DOHH2 (cell line): ENCODE measurements around the gene ARHGEF7.

Experiments used
- H3F3A ChIP-seq: fragments of 200-600 bp; sonication (generic), shearing (Covaris generic); 2 replicates; pipeline ENCODE4 v1.6.0; 2016; ENCODE audit warnings: antibody characterized with exemption, mild to moderate bottlenecking; ENCODE audit not compliant: control insufficient read depth, insufficient read depth
- H3K27ac ChIP-seq: fragments of 200-600 bp; sonication (generic); 2 replicates; pipeline ENCODE4 v1.5.1; 2014; ENCODE audit warnings: low read depth, mild to moderate bottlenecking, low read length, moderate library complexity
- H3K27me3 ChIP-seq: fragments of 200-600 bp; sonication (generic); 2 replicates; pipeline ENCODE4 v1.6.1; 2014; ENCODE audit warnings: mild to moderate bottlenecking, low read length, mixed read lengths; ENCODE audit not compliant: control insufficient read depth
- H3K36me3 ChIP-seq: fragments of 200-600 bp; sonication (generic); 2 replicates; pipeline ENCODE4 v1.6.1; 2014; ENCODE audit warnings: mild to moderate bottlenecking, low read length, moderate library complexity, mixed read lengths; ENCODE audit not compliant: control insufficient read depth
- H3K4me1 ChIP-seq: fragments of 200-600 bp; sonication (generic); 2 replicates; pipeline ENCODE4 v1.6.1; 2014; ENCODE audit warnings: mild to moderate bottlenecking, low read length, mixed read lengths; ENCODE audit not compliant: control insufficient read depth
- H3K4me2 ChIP-seq: fragments of 200-600 bp; sonication (generic); 2 replicates; pipeline ENCODE4 v1.6.0; 2014; ENCODE audit warnings: mild to moderate bottlenecking, low read length, moderate library complexity
- H3K4me3 ChIP-seq: fragments of 200-600 bp; sonication (generic); 2 replicates; pipeline ENCODE4 v1.5.1; 2014; ENCODE audit warnings: mild to moderate bottlenecking, low read length, mixed read lengths
- H3K79me2 ChIP-seq: fragments of 200-600 bp; sonication (generic); 2 replicates; pipeline ENCODE4 v1.6.1; 2014; ENCODE audit warnings: mild to moderate bottlenecking, low read length, mixed read lengths; ENCODE audit not compliant: control insufficient read depth
- H3K9me2 ChIP-seq: fragments of 200-600 bp; sonication (generic); replicated peaks from 2 replicates; pipeline ENCODE4 v1.6.1; 2014; ENCODE audit warnings: mild to moderate bottlenecking, low read length, mixed read lengths; ENCODE audit not compliant: control insufficient read depth
- H3K9me3 ChIP-seq: fragments of 200-600 bp; sonication (generic); 2 replicates; pipeline ENCODE4 v1.6.1; 2014; ENCODE audit warnings: antibody characterized with exemption, low read length, mixed read lengths; ENCODE audit not compliant: control insufficient read depth, insufficient read depth
- H4K20me1 ChIP-seq: fragments of 200-600 bp; sonication (generic); 2 replicates; pipeline ENCODE4 v1.6.0; 2014; ENCODE audit warnings: low read depth, mild to moderate bottlenecking, antibody characterized with exemption, low read length, moderate library complexity; ENCODE audit not compliant: control insufficient read depth, insufficient read depth
- EZH2phosphoT487 ChIP-seq: fragments of 200-600 bp; sonication (generic); IDR thresholded peaks from 2 replicates; pipeline ENCODE4 v1.6.1; 2017; ENCODE audit warnings: borderline replicate concordance, mild to moderate bottlenecking, antibody characterized with exemption, low read length, moderate library complexity, mixed read lengths
- TF ChIP-seq, protein P1 (sequence below): fragments of 200-600 bp; sonication (generic); IDR thresholded peaks from one replicate; pipeline ENCODE4 v1.5.1; 2014; ENCODE audit warnings: antibody characterized with exemption, mild to moderate bottlenecking, low read depth, low read length; ENCODE audit not compliant: poor library complexity, severe bottlenecking

Gene ARHGEF7

DNA sequence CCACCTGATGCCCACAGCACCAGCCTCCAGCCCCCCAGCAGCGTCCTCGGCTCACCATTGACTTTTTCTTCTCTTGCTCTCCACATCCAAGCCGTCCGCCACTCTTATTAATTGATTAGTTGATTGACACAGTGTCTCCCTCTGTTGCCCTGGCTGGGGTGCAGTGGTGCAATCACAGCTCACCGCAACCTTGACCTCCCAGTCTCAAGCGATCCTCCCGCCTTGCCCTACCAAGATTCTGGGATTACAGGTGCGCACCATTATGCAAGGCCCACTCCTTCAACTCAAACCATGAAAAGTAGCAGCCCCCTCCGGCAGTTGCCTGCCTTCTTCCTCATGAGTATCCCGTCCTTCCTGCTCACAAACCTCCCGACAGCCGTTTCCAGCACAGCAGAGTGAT is 204.4 kb downstream of the ARHGEF7 start:
- no peaks in the 10 kb centered on the region for H3K27me3 ChIP-seq
- no peaks in the 10 kb centered on the region for H3K36me3 ChIP-seq
- no peaks in the 10 kb centered on the region for H3K4me1 ChIP-seq
- no peak overlapping the region for H3K4me2 ChIP-seq
- no peak overlapping the region for H3K4me3 ChIP-seq
- no peaks in the 10 kb centered on the region for H3K79me2 ChIP-seq
- no peaks in the 10 kb centered on the region for H4K20me1 ChIP-seq
- H3K9me3 ChIP-seq = no peaks in the 10 kb centered on the region
- H3K27ac ChIP-seq = no peak overlapping the region
- TF ChIP-seq, protein P1, sequence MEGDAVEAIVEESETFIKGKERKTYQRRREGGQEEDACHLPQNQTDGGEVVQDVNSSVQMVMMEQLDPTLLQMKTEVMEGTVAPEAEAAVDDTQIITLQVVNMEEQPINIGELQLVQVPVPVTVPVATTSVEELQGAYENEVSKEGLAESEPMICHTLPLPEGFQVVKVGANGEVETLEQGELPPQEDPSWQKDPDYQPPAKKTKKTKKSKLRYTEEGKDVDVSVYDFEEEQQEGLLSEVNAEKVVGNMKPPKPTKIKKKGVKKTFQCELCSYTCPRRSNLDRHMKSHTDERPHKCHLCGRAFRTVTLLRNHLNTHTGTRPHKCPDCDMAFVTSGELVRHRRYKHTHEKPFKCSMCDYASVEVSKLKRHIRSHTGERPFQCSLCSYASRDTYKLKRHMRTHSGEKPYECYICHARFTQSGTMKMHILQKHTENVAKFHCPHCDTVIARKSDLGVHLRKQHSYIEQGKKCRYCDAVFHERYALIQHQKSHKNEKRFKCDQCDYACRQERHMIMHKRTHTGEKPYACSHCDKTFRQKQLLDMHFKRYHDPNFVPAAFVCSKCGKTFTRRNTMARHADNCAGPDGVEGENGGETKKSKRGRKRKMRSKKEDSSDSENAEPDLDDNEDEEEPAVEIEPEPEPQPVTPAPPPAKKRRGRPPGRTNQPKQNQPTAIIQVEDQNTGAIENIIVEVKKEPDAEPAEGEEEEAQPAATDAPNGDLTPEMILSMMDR = no peak
- TF ChIP-seq EZH2phosphoT487 = no peak
- no peaks in the 10 kb centered on the region for H3F3A ChIP-seq
- H3K9me2 ChIP-seq = no peaks in the 10 kb centered on the region

DNA sequence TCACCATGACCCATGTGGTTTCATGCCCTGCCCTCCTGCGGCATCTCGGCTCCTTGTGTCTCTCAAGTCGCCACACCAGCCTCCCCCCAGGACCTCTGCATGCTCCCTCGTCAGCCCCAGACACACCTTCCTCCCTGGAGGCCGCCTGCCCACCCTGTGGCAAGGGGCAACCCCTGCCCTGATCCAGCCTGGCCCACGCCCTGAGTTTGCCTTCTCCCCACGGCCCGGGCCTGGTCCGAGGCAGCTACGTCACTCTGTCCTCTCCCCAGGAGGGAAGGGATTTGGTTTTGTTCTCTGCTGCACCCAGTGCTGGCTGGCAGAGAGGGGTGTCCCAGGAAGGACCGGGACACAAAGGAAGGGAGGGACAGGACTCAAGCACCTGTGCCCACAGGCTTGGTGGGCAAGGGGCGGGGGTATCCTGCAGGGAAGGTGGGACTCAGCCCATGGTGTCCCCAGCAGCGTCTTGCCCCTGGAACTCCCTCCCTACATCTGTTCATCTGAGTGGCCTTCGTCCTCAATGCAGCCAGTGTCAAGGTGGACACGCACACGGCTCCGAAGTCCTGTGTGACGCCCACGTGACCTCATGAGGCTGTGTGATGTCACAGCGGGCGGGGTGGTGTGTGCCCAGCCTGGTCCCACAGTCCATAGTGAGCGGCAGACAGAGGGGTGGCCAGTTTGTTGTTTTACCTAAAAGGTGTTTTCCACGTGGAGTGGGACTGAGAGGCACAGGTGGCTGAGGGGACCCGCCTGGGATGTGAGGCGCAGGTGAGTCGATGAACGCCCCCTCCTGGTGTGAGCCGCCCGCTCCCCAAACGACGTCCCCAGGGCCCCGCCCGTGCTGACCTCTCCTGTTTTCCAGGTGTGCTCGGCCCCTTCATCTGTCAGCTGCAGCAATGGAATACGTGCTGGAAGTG is 205.1 kb downstream of the ARHGEF7 start, which contains the start of gene TEX29:
Gene TEX29, plus strand, starts transcription at position 645 of the 914 bp plus-strand sequence. Its CDS starts 249 bp downstream, at position 894.
- Histone ChIP-seq H3K9me3 (no peaks in the 10 kb centered on the region), H3K9me2 (no peaks in the 10 kb centered on the region), H3F3A (no peaks in the 10 kb centered on the region), H3K4me2 (no peak within 1 kb of the TSS), H3K27me3 (no peaks in the 10 kb centered on the region), H3K36me3 (no peaks in the 10 kb centered on the region), H3K79me2 (no peaks in the 10 kb centered on the region), H4K20me1 (no peaks in the 10 kb centered on the region), H3K4me1 (no peaks in the 10 kb centered on the region), H3K4me3 (no peak within 1 kb of the TSS), H3K27ac (no peak within 1 kb of the TSS)
- TF ChIP-seq, protein P1 = no peak
- TF ChIP-seq EZH2phosphoT487 = no peak

DNA sequence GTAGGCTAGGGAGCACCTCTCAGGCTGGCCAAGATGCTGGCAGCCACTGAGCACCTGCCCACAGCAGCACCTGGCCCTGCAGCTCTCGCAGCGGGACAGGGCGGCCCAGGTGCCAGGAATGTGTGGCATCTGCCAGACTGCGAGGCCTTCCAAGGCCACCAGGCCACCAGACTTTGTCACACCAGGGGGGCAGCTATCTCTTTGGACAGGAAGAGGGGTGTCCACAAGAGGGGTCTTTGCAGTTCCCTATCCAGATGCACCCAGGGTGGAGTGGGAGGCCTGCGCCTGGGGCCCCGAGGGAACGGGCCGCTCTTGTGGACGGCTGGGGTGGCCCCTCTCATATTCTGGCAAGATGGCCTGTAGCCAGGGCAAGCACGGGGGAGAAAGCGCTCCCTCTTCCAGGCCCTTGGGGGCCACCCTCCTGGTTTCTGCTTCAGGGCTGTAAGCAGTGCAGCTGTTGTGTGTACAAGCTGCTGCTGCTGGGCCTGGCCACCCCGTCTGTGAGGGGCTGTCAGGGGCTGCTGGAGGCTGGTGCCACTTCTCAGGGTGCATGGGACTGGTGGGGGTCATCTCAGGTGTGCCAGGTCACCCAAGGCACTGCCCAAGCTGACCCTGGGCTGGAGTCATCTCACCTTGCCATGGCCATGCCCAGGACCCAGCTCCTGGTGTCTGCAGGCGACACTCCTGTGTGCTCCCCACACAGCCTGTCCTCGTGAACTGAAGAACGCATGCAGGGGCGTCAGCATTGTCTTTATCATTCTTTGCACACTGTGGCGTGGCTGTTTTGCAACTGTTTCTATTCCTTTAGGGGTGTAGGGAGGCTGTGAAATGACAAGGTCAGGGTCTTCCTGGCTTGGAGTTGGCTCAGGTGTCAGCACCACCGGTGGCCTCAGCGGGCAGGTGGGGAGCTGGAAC is 207.1 kb downstream of the ARHGEF7 start:
- Histone ChIP-seq H4K20me1 (no peaks in the 10 kb centered on the region), H3K27ac (no peak overlapping the region), H3K4me3 (no peak overlapping the region), H3K4me1 (no peaks in the 10 kb centered on the region), H3K27me3 (no peaks in the 10 kb centered on the region), H3K9me3 (no peaks in the 10 kb centered on the region), H3K79me2 (no peaks in the 10 kb centered on the region), H3K4me2 (no peak overlapping the region), H3K9me2 (no peaks in the 10 kb centered on the region), H3F3A (no peaks in the 10 kb centered on the region), H3K36me3 (no peaks in the 10 kb centered on the region)
- no peak for TF ChIP-seq EZH2phosphoT487
- TF ChIP-seq, protein P1 = no peak
